OCI-LY1 (cell line): ENCODE measurements around the gene XYLT1.

Experiments
- H2AFZ ChIP-seq: fragments of 200-600 bp; sonication (generic), shearing (Covaris generic); 2 replicates; pipeline ENCODE4 v1.6.0; 2014; ENCODE audit warnings: antibody characterized with exemption, mild to moderate bottlenecking, low read length
- H3F3A ChIP-seq: fragments of 200-600 bp; sonication (generic), shearing (Covaris generic); 2 replicates; pipeline ENCODE4 v1.6.0; 2014; ENCODE audit warnings: mild to moderate bottlenecking, antibody characterized with exemption, low read length, moderate library complexity; ENCODE audit not compliant: insufficient read depth
- H3K27ac ChIP-seq: fragments of 200-600 bp; sonication (generic); 2 replicates; pipeline ENCODE4 v1.5.1; 2014; ENCODE audit warnings: low read length, mixed run types, mild to moderate bottlenecking, low read depth; ENCODE audit not compliant: poor library complexity, severe bottlenecking
- H3K27me3 ChIP-seq: fragments of 200-600 bp; sonication (generic); 2 replicates; pipeline ENCODE4 v1.6.0; 2014; ENCODE audit warnings: antibody characterized with exemption, mild to moderate bottlenecking, low read length, moderate library complexity; ENCODE audit not compliant: insufficient read depth
- H3K36me3 ChIP-seq: fragments of 200-600 bp; sonication (generic); 2 replicates; pipeline ENCODE4 v1.6.1; 2014; ENCODE audit warnings: mild to moderate bottlenecking, antibody characterized with exemption, low read length, moderate library complexity, mixed read lengths; ENCODE audit not compliant: insufficient read depth
- H3K4me1 ChIP-seq: fragments of 200-600 bp; sonication (generic); 2 replicates; pipeline ENCODE4 v1.5.1; 2014; ENCODE audit warnings: mild to moderate bottlenecking, low read length, moderate library complexity; ENCODE audit not compliant: insufficient read depth, severe bottlenecking
- H3K4me2 ChIP-seq: fragments of 200-600 bp; sonication (generic), shearing (Covaris generic); 2 replicates; pipeline ENCODE4 v1.6.1; 2014; ENCODE audit warnings: low read length
- H3K4me3 ChIP-seq: fragments of 200-600 bp; sonication (generic); 2 replicates; pipeline ENCODE4 v1.5.1; 2014; ENCODE audit warnings: low read length, low read depth, mild to moderate bottlenecking, mixed read lengths; ENCODE audit not compliant: poor library complexity, severe bottlenecking
- H3K79me2 ChIP-seq: fragments of 200-600 bp; shearing (Covaris generic); 2 replicates; pipeline ENCODE4 v1.6.1; 2016; ENCODE audit warnings: mixed run types, low read length, mixed read lengths; ENCODE audit not compliant: insufficient read depth
- H3K9ac ChIP-seq: fragments of 200-600 bp; sonication (generic), shearing (Covaris generic); 2 replicates; pipeline ENCODE4 v1.6.1; 2014; ENCODE audit warnings: mild to moderate bottlenecking, low read length, mixed read lengths
- H3K9me2 ChIP-seq: fragments of 200-600 bp; sonication (generic), shearing (Covaris generic); 2 replicates; pipeline ENCODE4 v1.6.1; 2014; ENCODE audit warnings: low read depth, mild to moderate bottlenecking, low read length, mixed read lengths
- H3K9me3 ChIP-seq: fragments of 200-600 bp; shearing (Covaris generic); 2 replicates; pipeline ENCODE4 v1.6.1; 2014; ENCODE audit warnings: low read length, mixed read lengths
- H4K20me1 ChIP-seq: fragments of 200-600 bp; sonication (generic), shearing (Covaris generic); 2 replicates; pipeline ENCODE4 v1.6.0; 2016; ENCODE audit warnings: mild to moderate bottlenecking, low read length; ENCODE audit not compliant: insufficient read depth
- EZH2 ChIP-seq: fragments of 200-600 bp; sonication (generic), shearing (Covaris generic); IDR thresholded peaks from 2 replicates; pipeline ENCODE4 v1.8.0; 2017; ENCODE audit warnings: borderline replicate concordance, mixed run types, mild to moderate bottlenecking, antibody characterized with exemption, low read length, moderate library complexity, mixed read lengths
- TF ChIP-seq, protein P1 (sequence below): fragments of 200-600 bp; sonication (generic), shearing (Covaris generic); IDR thresholded peaks from 2 replicates; pipeline ENCODE4 v1.5.1; 2017; ENCODE audit warnings: mild to moderate bottlenecking, antibody characterized with exemption, low read length, moderate library complexity, mixed read lengths

XYLT1 gene

DNA sequence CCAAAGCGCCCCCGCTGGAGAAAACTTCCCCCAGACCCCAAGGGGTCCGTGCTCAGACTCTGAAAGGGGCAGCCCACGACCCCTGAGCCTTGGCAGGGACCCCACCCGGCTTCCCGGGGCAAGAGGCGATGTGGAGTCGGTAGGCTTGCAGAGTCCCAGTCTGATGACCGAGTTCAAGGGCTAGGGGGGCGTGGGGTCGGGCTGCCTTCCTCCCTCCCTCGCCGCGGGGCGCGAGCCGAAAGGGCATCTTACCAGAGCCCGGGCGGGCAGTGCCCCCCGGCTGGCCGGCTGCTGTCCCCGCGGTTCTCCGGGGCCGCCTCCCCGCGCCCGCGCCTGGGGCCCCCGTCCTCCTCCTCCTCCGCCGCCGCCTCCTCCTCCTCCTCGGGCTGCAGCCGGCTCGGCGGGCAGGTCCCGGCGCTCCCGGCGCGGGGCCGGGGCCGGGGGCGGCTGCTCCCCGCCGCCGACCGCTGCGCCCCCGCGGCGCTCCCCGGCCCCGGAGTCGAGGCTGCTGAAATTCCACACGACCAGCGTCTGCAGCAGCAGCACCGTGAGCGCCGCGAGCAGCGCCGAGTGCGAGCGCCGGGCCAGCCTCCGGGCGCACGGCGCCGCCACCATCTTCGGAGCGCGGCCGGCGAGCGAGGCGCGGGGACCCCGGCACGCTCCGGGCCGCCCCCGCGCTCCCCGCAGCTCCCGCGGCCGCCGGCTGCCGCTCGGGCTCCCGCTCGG lies 415 bp downstream of the XYLT1 start:
- Histone ChIP-seq H3K9me2 (no peaks in the 10 kb centered on the region), H3K27me3 (no peaks in the 10 kb centered on the region), H3K27ac (peak overlapping the region; percentile 89), H3K4me3 (peak overlapping the region; percentile 72), H3K36me3 (peaks cover 5% of the 10 kb centered on the region; the same call in 1 of the 2 replicates), H3K4me2 (peak overlapping the region; percentile 91), H3K79me2 (peaks cover 48% of the 10 kb centered on the region), H2AFZ (no peak overlapping the region), H4K20me1 (no peaks in the 10 kb centered on the region), H3F3A (no peaks in the 10 kb centered on the region), H3K9ac (peak overlapping the region; percentile 87), H3K4me1 (peaks cover 47% of the 10 kb centered on the region), H3K9me3 (no peaks in the 10 kb centered on the region)
- no peak for TF ChIP-seq EZH2
- TF ChIP-seq, protein P1, sequence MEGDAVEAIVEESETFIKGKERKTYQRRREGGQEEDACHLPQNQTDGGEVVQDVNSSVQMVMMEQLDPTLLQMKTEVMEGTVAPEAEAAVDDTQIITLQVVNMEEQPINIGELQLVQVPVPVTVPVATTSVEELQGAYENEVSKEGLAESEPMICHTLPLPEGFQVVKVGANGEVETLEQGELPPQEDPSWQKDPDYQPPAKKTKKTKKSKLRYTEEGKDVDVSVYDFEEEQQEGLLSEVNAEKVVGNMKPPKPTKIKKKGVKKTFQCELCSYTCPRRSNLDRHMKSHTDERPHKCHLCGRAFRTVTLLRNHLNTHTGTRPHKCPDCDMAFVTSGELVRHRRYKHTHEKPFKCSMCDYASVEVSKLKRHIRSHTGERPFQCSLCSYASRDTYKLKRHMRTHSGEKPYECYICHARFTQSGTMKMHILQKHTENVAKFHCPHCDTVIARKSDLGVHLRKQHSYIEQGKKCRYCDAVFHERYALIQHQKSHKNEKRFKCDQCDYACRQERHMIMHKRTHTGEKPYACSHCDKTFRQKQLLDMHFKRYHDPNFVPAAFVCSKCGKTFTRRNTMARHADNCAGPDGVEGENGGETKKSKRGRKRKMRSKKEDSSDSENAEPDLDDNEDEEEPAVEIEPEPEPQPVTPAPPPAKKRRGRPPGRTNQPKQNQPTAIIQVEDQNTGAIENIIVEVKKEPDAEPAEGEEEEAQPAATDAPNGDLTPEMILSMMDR: no peak

DNA sequence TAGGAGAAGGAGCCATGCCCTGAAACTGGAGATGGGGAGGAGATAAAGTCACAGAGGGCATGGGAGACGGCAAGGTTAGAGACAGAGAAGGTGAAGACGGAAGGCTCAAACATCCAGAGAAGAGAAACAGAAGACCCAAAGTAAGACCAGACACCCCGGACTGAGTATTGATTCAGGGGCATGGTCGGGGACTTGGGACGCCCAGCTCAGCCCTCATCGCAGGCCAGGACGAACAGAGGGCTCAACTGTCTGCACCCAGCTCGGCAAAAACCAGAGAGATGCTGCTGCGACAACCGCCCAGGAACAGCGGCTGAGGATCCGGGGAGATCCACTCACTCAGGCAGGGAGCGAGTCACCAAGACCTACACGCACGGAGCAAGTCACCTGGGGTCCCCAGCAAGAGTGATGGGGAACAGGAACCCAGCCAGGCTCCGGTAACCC lies 999 bp downstream of the XYLT1 start:
- Histone ChIP-seq H3K9ac (peak overlapping the region; percentile 87), H3K9me2 (no peaks in the 10 kb centered on the region), H3K9me3 (no peaks in the 10 kb centered on the region), H3K36me3 (peaks cover 5% of the 10 kb centered on the region; the same call in 1 of the 2 replicates), H2AFZ (no peak overlapping the region), H3K27me3 (no peaks in the 10 kb centered on the region), H3K4me1 (peaks cover 49% of the 10 kb centered on the region), H3K4me2 (peak overlapping the region; percentile 91), H3K79me2 (peaks cover 53% of the 10 kb centered on the region), H3F3A (no peaks in the 10 kb centered on the region), H3K27ac (peak overlapping the region; percentile 89), H3K4me3 (peak overlapping the region; percentile 72), H4K20me1 (no peaks in the 10 kb centered on the region)
- TF ChIP-seq, protein P1: no peak
- TF ChIP-seq EZH2: no peak

DNA sequence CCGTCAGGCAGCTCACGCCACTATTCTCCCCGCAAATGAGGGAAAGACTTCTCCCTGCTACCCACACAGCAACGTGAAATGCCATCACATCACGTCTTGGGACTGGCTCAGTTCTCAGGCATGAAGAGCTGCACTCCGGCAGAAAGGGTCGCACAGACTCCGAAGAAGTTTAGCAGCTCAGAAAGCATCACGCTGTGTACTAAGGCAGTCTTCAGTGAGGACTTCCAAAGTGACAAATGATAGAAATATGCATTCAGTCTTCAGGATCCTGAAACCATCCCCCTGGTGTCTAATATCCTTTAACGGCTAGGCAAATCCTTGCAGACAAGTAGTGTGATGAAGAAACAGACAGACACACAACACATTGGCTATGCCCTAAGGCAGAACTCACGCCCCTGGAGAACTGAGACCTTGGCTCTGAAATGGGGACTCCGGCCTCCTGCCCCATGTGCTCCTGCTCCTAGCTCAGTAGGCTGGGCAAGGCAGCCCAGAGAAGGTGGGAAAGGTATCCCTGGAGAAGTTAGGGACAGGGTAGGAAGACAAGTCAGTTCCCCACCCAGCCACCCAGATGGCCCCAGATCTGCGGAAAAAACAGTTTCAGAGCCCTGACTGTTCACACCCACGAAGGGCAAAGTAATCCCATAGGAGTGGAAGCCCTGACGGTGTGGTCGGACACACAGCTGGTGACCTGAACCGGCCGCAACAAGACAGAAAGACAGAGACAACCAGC lies 1.6 kb downstream of the XYLT1 start:
- Histone ChIP-seq H3K4me2 (peak overlapping the region; percentile 91), H3K4me1 (peaks cover 49% of the 10 kb centered on the region), H4K20me1 (no peaks in the 10 kb centered on the region), H3K36me3 (peaks cover 5% of the 10 kb centered on the region; the same call in 1 of the 2 replicates), H3K9me2 (no peaks in the 10 kb centered on the region), H3K9ac (peak overlapping the region; percentile 87), H3K27me3 (no peaks in the 10 kb centered on the region), H3K9me3 (no peaks in the 10 kb centered on the region), H2AFZ (no peak overlapping the region), H3K4me3 (peak overlapping the region; percentile 72), H3K27ac (peak overlapping the region; percentile 89), H3K79me2 (peaks cover 58% of the 10 kb centered on the region), H3F3A (no peaks in the 10 kb centered on the region)
- TF ChIP-seq, protein P1: no peak
- TF ChIP-seq EZH2: no peak
